ENCODE measurements around the gene KRT86.

- TF ChIP-seq CTCF (IDR thresholded peaks at IDR 0.05), result no peak
- no peak for TF ChIP-seq POLR2A (IDR thresholded peaks at IDR 0.05)
These were observed 37.9 kb upstream of the KRT86 start for GRCh38 chr12:52236386-52237050.
